GM21423 (cell line): Measurements from ENCODE around the gene CCDC8.

Source experiments
- ATAC-seq: cut with Tn5 transposase; IDR thresholded peaks from one replicate; pipeline ENCODE4 v1.9.1; 2021; ENCODE audit warnings: mild to moderate bottlenecking, moderate library complexity; ENCODE audit not compliant: unreplicated experiment

The CCDC8 gene

GRCh38 chr19:46361915-46362314 lies 51.4 kb downstream of the CCDC8 start:
- no peak for ATAC-seq
